HG03159 (cell line): Measurements from ENCODE around the gene TOX2.

Source experiments
- ATAC-seq: cut with Tn5 transposase; IDR thresholded peaks from one replicate; pipeline ENCODE4 v1.9.1; 2021; ENCODE audit warnings: mild to moderate bottlenecking, moderate library complexity; ENCODE audit not compliant: unreplicated experiment

The TOX2 gene

DNA sequence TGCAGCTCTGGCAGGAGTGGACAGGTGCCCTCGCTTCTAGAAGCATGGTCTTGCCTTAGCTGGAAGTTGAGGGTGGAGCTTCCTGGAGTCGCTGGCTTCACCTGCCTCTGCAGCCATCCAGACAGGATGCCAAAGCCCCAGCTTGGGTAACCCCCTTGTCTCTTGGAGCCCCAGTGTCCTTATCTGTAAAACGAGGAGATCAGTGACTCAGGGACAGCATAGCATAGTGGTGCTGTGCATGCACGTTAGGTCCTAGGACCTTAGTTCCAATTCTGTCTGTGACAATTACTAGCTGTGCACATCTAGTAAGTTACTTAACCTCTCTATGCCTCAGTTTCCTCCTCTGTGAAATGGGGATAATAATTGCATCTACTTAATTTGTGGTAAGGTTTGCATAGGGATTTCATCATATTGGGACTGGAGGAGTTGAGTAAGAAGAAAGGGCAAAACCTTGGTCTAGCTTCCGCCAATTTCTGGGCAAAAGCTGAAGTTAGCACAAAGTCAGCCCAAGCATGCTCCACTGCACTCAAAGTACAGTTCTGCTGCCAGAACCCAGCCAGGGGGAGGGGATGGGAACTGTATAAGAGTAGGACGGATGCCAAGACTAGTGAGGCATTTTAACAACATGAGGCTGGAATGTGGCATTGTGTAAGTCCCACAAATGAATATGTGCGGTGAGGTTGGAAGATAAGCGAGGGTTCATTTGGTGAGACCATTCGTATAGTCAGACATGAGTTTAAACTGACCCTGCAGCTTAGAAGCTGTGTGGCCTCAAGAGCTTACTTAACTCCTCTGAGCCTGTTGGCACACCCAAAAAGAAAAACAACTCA is 24.5 kb downstream of the TOX2 start:
- ATAC-seq = no peak

DNA sequence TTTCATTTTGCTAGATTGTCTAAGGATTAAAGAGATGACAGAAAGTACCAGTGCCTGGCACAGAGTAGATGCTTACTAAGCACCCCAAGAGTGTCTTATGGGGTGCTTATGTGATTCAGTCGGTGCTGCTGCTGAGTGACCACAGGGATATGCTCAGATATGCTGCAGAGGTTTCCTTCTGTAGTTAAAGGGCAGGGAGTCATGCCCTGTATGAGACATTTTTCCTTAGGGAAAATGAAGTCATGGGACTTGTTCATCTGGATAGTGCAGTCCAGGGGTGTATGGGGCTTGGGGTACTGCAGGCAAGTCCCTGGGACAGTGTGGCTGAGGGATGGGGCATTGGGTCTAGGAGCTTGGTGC is 25.1 kb downstream of the TOX2 start:
- no peak for ATAC-seq

DNA sequence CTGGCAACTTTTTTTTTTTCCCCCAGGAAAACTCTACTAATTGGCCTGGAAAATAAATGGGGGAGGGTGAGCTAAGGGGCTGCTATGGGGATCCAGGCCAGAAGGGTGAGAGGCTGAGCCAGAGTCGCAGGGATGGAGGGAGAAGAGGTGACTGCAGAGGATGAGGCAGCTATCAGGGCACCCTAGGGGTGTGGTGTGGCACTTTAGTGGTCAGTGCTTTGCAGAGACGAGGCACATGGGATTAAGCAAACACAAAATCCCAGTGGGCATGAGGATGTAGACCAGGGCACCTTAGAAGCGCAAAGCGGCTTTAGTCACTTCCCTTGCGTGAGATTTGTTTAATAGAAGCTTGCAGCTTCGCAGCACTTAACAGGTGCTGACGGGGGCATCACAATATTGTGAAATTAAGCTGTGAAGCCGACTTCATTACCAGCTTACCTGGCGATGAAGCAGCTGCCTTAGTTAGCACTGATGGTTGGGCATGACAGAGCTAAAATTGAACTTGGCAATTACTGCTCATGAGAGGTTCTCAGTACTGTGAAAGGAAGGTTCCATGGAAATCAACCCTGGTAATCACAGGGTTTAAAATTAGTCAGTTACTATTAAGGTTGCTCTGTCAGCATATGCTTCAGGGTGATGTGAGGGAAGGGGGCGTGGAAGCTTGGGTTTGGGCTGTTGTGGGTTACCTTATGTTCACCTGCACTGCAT is 26.0 kb downstream of the TOX2 start:
- ATAC-seq = no peak

DNA sequence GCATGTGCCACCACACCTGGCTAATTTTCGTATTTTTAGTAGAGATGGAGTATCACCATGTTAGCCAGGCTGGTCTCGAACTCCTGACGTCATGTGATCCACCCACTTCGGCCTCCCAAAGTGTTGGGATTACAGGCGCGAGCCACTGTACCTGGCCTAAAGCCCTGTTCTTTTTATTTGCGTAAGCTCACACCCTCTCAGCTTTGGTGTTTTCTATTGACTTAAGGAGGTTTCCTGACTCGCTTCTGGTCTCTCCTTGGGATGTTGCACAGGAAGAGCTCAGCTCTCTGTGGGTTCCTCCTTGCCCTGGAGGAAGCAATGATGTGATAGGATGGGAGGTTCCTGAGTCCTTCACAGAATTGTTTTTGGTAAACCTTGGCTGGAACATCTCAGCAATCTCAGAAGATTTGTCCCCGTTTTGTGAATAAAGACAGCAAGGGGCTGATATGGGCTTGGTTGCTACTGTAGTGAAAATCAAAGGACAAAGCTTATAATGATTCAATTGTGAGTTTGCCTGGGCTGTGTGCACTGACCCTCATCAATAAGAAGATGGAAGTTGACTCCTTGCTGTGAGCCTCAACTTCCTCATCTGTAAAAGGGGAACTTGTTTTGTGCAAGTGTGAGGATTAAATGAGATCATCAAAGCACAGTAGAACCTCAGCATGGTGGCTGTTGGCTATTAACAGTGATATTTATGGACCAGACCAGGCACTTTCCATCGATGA is 27.0 kb downstream of the TOX2 start:
- ATAC-seq = peak; percentile 43

GRCh38 chr20:43942201-43942590 is 27.5 kb downstream of the TOX2 start:
- ATAC-seq = no peak

DNA sequence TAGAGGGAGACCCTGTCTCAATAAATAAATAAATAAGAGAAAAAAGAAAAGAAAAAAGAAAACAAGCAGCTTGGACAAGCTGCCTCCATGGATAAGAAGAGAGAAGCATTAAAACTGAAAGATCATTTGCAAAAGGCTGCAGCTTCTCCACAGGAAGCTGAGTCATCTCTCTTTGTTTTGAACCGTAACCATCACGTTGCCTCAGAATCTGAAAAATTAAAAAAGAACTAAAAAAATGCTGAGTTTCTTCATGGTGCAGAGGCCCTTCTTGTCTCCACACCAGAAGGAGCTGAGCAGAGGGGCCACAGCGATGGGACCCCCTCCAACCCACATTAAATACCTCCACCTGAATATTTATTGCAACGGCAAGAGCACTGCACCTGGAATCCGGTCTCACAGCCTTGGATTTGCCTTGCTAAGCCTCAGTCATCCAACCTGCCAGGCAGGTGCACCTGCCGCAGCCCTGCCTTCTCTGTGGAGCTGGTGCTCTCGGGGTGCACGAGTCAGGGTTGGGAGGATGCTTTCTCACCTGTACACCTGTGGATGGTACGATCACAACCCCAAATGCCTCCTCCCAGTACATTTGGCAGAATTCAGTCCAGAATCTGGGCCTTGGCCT is 28.1 kb downstream of the TOX2 start:
- ATAC-seq = peak; percentile 53

- no peak for ATAC-seq
These were observed 29.1 kb downstream of the TOX2 start for GRCh38 chr20:43943725-43944124.

DNA sequence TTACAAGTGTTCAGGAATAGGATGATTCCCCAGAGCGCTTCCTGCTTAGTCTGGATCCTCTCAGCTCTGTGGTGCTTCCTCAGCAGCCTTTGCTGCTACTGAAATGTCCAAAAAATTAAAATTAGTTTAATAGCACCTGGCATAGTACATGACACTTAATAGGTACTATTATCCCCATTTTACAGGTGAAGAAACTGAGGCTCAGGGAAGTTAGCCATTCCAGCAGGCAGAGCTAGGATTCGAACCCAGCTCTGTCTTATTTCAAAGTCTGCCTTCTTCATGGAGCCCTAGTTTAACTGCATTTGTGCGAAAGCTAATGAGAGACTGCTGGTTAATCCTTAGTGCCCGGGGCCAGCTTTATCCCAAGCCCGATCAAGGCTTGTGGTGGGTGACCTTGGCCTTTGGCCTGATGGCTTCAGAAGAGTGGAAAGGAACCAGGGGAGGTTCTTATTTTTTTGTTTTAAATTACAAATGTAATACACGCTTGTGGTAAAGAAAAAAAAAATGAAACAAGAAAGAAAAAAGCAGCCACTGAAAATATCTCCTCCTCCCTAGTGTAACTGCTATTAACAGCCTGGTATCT is 30.1 kb downstream of the TOX2 start:
- no peak for ATAC-seq

- ATAC-seq = no peak
These were observed 30.9 kb downstream of the TOX2 start for GRCh38 chr20:43945391-43946205.

DNA sequence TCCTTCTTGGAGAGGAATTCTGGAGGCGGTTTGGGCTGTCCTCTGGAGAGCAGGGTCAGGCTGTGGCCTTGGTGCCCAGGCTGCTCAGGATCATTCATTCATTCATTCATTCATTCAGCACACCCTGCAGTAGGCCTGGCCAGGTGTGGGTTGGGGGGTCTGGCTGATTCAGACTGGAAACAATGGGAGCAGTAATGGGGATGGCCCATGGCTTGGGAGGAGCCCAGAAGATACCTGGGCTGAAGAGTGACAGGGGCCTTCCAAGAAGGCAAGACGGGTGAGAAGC is 31.5 kb downstream of the TOX2 start:
- no peak for ATAC-seq

DNA sequence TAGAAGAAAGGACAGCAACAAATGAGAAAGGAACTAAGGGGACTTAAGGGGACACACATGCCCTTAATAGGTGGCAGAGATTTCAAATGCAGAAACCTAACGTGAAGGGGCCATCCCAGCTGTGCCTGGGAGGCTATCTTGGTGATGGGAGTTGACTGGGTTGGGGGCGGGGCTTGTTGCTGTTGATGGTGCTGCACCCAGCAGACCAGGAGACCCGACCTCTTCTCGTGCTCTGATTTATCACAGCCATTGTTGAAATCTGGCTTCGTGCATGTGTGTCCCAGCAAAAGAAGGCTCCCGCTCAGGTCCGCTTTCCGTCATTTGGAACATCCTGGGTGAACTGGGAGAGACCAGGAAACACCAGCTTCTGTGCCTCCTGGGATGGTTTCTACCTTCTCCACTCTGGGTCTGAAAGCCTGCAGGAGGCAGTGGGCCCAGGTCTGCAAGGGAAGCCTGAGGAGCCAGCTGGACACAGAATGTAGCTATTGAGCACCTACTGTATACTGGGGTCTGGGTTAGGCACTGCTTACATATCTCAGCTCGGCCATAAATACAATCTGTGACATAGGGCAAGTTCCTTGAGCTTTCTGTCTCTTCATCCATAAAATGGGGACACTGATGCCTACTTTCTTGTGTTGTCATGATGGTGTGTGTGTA is 32.1 kb downstream of the TOX2 start:
- ATAC-seq = no peak

- no peak for ATAC-seq
These were observed 32.7 kb downstream of the TOX2 start for GRCh38 chr20:43947316-43947710.

GRCh38 chr20:43948455-43948854 is 33.8 kb downstream of the TOX2 start:
- no peak for ATAC-seq

DNA sequence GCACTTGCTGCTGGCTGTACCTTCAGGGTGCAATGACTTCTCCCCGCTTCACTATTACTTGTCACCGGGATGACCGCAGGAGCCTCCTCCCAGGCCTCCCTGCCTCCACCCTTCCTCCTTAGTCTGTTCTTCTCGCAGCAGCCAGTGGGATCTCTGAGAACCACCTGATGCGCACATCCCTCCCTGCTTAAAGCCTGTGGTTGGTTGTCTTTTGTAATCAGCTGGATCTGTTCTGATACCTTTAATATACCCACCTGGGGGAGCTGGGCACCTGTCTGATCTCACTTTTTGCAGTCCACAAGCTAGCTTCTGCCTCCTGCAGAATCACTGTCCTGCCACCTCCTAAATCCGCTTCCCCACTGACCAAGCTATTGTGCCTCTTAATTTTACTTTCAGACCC is 34.6 kb downstream of the TOX2 start:
- no peak for ATAC-seq

DNA sequence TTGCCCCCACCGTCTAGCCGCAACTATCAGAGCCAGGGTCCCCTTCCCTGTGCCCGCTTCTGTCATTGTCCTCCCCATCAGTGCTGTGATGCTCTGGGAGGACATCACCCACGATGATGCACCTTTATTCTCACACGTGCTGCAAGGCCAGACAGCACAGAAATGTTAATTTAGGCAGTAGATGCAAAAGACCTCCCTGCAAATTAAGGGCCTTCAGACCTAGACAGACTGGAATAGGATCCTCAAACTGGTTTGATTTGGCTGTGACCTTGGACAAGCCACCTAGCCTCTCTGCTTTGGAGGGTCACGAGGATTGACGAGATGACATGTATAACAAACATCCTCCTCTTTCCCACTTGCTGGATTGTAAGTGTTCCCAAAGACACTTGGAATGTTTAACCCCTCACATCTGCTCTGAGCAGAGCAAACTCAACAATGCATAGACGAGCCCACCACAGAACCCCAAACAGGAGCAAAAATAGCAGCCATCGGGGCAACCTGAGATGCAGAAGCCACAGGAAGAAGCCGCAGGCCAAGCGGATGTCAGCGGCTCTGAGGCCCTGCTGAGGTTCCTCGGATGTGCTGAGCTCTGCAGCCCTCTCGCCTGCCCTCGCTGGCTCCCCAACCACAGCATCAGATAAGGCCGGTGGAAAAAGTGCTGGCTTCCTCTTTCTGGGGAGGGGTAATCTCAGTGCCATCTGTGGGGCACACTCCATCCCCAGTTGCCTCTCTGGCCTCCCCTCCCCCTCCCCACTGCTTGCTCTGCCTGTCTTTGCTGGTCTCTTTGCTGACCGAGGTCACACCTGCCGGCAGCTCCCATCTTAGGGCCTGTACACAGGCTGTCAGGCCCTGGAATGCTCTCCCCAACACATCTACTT is 35.3 kb downstream of the TOX2 start:
- ATAC-seq = peak; percentile 60

- ATAC-seq = no peak
These were observed 39.4 kb downstream of the TOX2 start for GRCh38 chr20:43953919-43954592.

- ATAC-seq = no peak
These were observed 40.0 kb downstream of the TOX2 start for GRCh38 chr20:43954704-43955061.

DNA sequence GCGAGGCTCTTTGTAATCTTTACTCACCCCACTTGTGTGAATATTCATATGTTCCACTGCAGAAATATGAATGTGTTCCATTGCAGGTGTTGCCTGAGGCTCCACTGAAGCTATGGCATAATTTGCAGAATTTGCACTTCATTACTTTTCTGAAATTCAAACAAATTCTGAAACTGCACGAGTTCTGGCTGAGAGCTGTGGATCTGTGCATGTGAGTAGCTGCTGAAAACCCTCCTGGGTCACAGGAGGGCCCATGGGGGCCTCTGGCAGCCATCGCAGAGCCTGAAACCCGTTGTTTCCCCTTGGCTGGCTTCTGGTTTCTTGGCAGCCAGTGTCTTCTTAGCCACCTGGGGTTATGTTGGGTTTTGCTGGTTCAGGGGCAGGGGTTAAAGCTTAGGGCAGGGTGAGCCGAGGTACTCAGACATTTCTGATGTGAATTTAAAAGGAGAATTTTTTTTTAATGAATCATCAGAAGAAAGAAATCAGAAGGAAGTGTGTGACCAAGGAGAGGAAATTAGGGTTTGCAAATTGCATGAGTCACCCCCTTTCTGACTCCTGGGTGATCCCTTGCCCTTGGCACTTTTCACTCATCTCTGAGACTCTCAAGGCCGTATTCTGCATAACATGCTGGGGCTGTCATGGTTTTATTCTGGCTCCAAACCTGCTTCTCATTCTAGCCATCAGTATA is 40.6 kb downstream of the TOX2 start:
- ATAC-seq = peak; percentile 64
